ENCODE data around the gene FLNB. TPM values are rescaled to one million over a fixed set of nuclear protein-coding genes. Genes with fewer than 3 reads are reported as not detected.

FLNB gene
- total RNA-seq, 1 donor from 2014 or later: 115 TPM

- Histone ChIP-seq H3K27ac (no peak overlapping the region), H3K4me3 (no peak overlapping the region), H3K36me3 (peaks cover 50% of the 10 kb centered on the region)
Observed at GRCh38 chr3:58160399-58160798, 152.2 kb downstream of the FLNB start.

GRCh38 chr3:58161435-58162398 lies 153.5 kb downstream of the FLNB start:
- H3K9me3 ChIP-seq: no peaks in the 10 kb centered on the region
- TF ChIP-seq CTCF (IDR thresholded peaks at IDR 0.05): no peak
- DNase-seq: peak; percentile 70
- H3K36me3 ChIP-seq: peaks cover 36% of the 10 kb centered on the region
- no peaks in the 10 kb centered on the region for H3K27me3 ChIP-seq
- H3K27ac ChIP-seq: no peak overlapping the region
- H3K4me1 ChIP-seq: peaks cover 29% of the 10 kb centered on the region
- no peak overlapping the region for H3K4me3 ChIP-seq
- peak; percentile 57 for ATAC-seq
- intact Hi-C loops (cut with DNase I): no loop called here

More at GRCh38 chr3:58160399-58160798, 152.2 kb downstream of the FLNB start:
- intact Hi-C loops (cut with DNase I): no loop called here
- Histone ChIP-seq H3K27me3 (no peaks in the 10 kb centered on the region), H3K9me3 (no peaks in the 10 kb centered on the region), H3K4me1 (peaks cover 29% of the 10 kb centered on the region)
- DNase-seq (no peak), ATAC-seq (no peak)
- no peak for TF ChIP-seq CTCF (IDR thresholded peaks at IDR 0.05)

- Histone ChIP-seq H3K36me3 (peaks cover 25% of the 10 kb centered on the region), H3K27me3 (no peaks in the 10 kb centered on the region), H3K9me3 (no peaks in the 10 kb centered on the region), H3K27ac (no peak overlapping the region), H3K4me1 (peaks cover 29% of the 10 kb centered on the region), H3K4me3 (no peak overlapping the region)
- intact Hi-C loops (cut with DNase I): no loop called here
- ATAC-seq (no peak), DNase-seq (peak; percentile 48)
- no peak for TF ChIP-seq CTCF (IDR thresholded peaks at IDR 0.05)
Observed at GRCh38 chr3:58163234-58163633, 155.0 kb downstream of the FLNB start.

- Histone ChIP-seq H3K27me3 (no peaks in the 10 kb centered on the region), H3K27ac (no peak overlapping the region), H3K4me3 (no peak overlapping the region), H3K36me3 (peaks cover 19% of the 10 kb centered on the region), H3K9me3 (no peaks in the 10 kb centered on the region), H3K4me1 (peaks cover 29% of the 10 kb centered on the region)
- DNase-seq (peak; percentile 87), ATAC-seq (peak; percentile 57)
- intact Hi-C loops (cut with DNase I): no loop called here
- TF ChIP-seq CTCF (IDR thresholded peaks at IDR 0.05): no peak
Observed at GRCh38 chr3:58164199-58164879, 156.1 kb downstream of the FLNB start.

- no peak overlapping the region for H3K4me3 ChIP-seq
- no peaks in the 10 kb centered on the region for H3K9me3 ChIP-seq
- no peak overlapping the region for H3K27ac ChIP-seq
- no peak for DNase-seq
- peaks cover 29% of the 10 kb centered on the region for H3K4me1 ChIP-seq
- no peaks in the 10 kb centered on the region for H3K27me3 ChIP-seq
- H3K36me3 ChIP-seq: peaks cover 17% of the 10 kb centered on the region
- ATAC-seq: peak; percentile 8
- intact Hi-C loops (cut with DNase I): no loop called here
- TF ChIP-seq CTCF (IDR thresholded peaks at IDR 0.05): no peak
Observed at GRCh38 chr3:58164906-58165821, 156.9 kb downstream of the FLNB start.

All from upper lobe of right lung (tissue), 1 donor.